Activated T-cell treated with anti-CD3 and anti-CD28 coated beads for 4 hours (primary cell): ENCODE measurements around the gene ASIC2.

Source experiments
- DNase-seq: peaks from one replicate; pipeline ENCODE4 v3.0.0-alpha.2; 2020

The ASIC2 gene

GRCh38 chr17:33151565-33151964 is 141.5 kb downstream of the ASIC2 start:
- DNase-seq: no peak

- no peak for DNase-seq
Observed at GRCh38 chr17:33145941-33146340, 147.2 kb downstream of the ASIC2 start.

- no peak for DNase-seq
Observed at GRCh38 chr17:33144837-33145236, 148.3 kb downstream of the ASIC2 start.

- DNase-seq: no peak
Observed at GRCh38 chr17:33142705-33143299, 150.3 kb downstream of the ASIC2 start.

GRCh38 chr17:33140413-33141099 is 152.5 kb downstream of the ASIC2 start:
- DNase-seq: no peak

- DNase-seq: no peak
Observed at GRCh38 chr17:33138627-33139026, 154.5 kb downstream of the ASIC2 start.

GRCh38 chr17:33137426-33137825 is 155.7 kb downstream of the ASIC2 start:
- no peak for DNase-seq

- DNase-seq: no peak
Observed at GRCh38 chr17:33135691-33136090, 157.4 kb downstream of the ASIC2 start.

- no peak for DNase-seq
Observed at GRCh38 chr17:33131620-33132019, 161.5 kb downstream of the ASIC2 start.

GRCh38 chr17:33127706-33128105 is 165.4 kb downstream of the ASIC2 start:
- no peak for DNase-seq

- no peak for DNase-seq
Observed at GRCh38 chr17:33126086-33126485, 167.0 kb downstream of the ASIC2 start.

GRCh38 chr17:33125552-33125950 is 167.5 kb downstream of the ASIC2 start:
- DNase-seq: no peak

- no peak for DNase-seq
Observed at GRCh38 chr17:33124871-33125551, 168.1 kb downstream of the ASIC2 start.

GRCh38 chr17:33124185-33124584 is 168.9 kb downstream of the ASIC2 start:
- DNase-seq: no peak

GRCh38 chr17:33121756-33122155 is 171.3 kb downstream of the ASIC2 start:
- no peak for DNase-seq

- DNase-seq: no peak
Observed at GRCh38 chr17:33121272-33121671, 171.8 kb downstream of the ASIC2 start.

- DNase-seq: no peak
Observed at GRCh38 chr17:33120103-33120502, 173.0 kb downstream of the ASIC2 start.

- no peak for DNase-seq
Observed at GRCh38 chr17:33118391-33119075, 174.6 kb downstream of the ASIC2 start.

- no peak for DNase-seq
Observed at GRCh38 chr17:33116021-33116551, 177.0 kb downstream of the ASIC2 start.

- DNase-seq: no peak
Observed at GRCh38 chr17:33115366-33115765, 177.7 kb downstream of the ASIC2 start.

- DNase-seq: no peak
Observed at GRCh38 chr17:33113991-33114370, 179.1 kb downstream of the ASIC2 start.

- DNase-seq: no peak
Observed at GRCh38 chr17:33113276-33113990, 179.7 kb downstream of the ASIC2 start.

- no peak for DNase-seq
Observed at GRCh38 chr17:33112763-33113162, 180.3 kb downstream of the ASIC2 start.
